COR-L47 (cell line): ENCODE results near the gene TMEM223.
"Not testable (repeated sequence)": the region's sequence is repeated elsewhere in the genome, so short reads cannot be mapped to it uniquely, and the experiment has no call there.

Experiments used
- DNase-seq: peaks from one replicate; lab custom pipeline; 2025; lab: John Stamatoyannopoulos, UW

Gene TMEM223

GRCh38 chr11:62799486-62799885 lies 7.7 kb upstream of the TMEM223 start:
- no peak for DNase-seq

GRCh38 chr11:62796281-62796680 lies 4.5 kb upstream of the TMEM223 start:
- DNase-seq, result no peak

GRCh38 chr11:62794201-62794775 lies 2.5 kb upstream of the TMEM223 start:
- DNase-seq, result no peak

GRCh38 chr11:62792202-62792575 lies 383 bp upstream of the TMEM223 start:
- DNase-seq, result no peak

GRCh38 chr11:62789576-62789975 lies 2.2 kb downstream of the TMEM223 start:
- DNase-seq, result no peak

- no peak for DNase-seq
These were observed 2.8 kb downstream of the TMEM223 start for GRCh38 chr11:62788991-62789390.

GRCh38 chr11:62787005-62787759 lies 4.6 kb downstream of the TMEM223 start, which contains the start of gene TMEM179B:
Gene TMEM179B (plus strand): TSS chr11:62787402. CDS start chr11:62787432, 30 bp downstream.
- peak; percentile 99 for DNase-seq

GRCh38 chr11:62786318-62787004 lies 5.3 kb downstream of the TMEM223 start:
- peak; percentile 74 for DNase-seq

GRCh38 chr11:62782753-62783152 lies 9.1 kb downstream of the TMEM223 start:
- no peak for DNase-seq

- no peak for DNase-seq
These were observed 13.4 kb downstream of the TMEM223 start for GRCh38 chr11:62778441-62778840.

GRCh38 chr11:62777389-62777788 lies 14.4 kb downstream of the TMEM223 start:
- no peak for DNase-seq

- no peak for DNase-seq
These were observed 16.2 kb downstream of the TMEM223 start for GRCh38 chr11:62775646-62776045.

- no peak for DNase-seq
These were observed 17.4 kb downstream of the TMEM223 start for GRCh38 chr11:62774407-62774806.

GRCh38 chr11:62771144-62772021 lies 20.4 kb downstream of the TMEM223 start, which contains the start of gene TAF6L:
Gene TAF6L (plus strand): TSS chr11:62771396. CDS start chr11:62775784, 4,388 bp downstream.
- DNase-seq, result peak; percentile 97

- peak; percentile 27 for DNase-seq
These were observed 21.0 kb downstream of the TMEM223 start for GRCh38 chr11:62770778-62771143.

- not testable (repeated sequence) for DNase-seq
These were observed 31.0 kb downstream of the TMEM223 start for GRCh38 chr11:62760867-62761227.

GRCh38 chr11:62757846-62758788 lies 33.7 kb downstream of the TMEM223 start:
- no peak for DNase-seq

- no peak for DNase-seq
These were observed 36.7 kb downstream of the TMEM223 start for GRCh38 chr11:62755086-62755615.

- DNase-seq, result peak; percentile 97
These were observed 37.8 kb downstream of the TMEM223 start, which contains the start of gene ZBTB3 for GRCh38 chr11:62753736-62754603. Gene ZBTB3 (minus strand): TSS chr11:62754160. CDS start chr11:62753664, 496 bp downstream.
